WERI-Rb-1 (cell line): ENCODE data around the gene FABP7.

Experiments
- DNase-seq: peaks from one replicate; pipeline ENCODE4 v3.0.0-alpha.2; 2020
- H3K27ac ChIP-seq: fragments of 250-450 bp; sonication (Bioruptor Pico); 2 replicates; pipeline ENCODE4 v1.5.1; 2020; ENCODE audit warnings: mild to moderate bottlenecking, moderate library complexity
- H3K27me3 ChIP-seq: fragments of 250-450 bp; sonication (Bioruptor Pico); 2 replicates; pipeline ENCODE4 v1.5.1; 2021; ENCODE audit warnings: mild to moderate bottlenecking, low read depth, moderate library complexity; ENCODE audit not compliant: insufficient read depth, severe bottlenecking
- H3K36me3 ChIP-seq: fragments of 250-450 bp; sonication (Bioruptor Pico); 2 replicates; pipeline ENCODE4 v1.5.1; 2020; ENCODE audit warnings: mild to moderate bottlenecking, moderate library complexity
- H3K4me3 ChIP-seq: 2 replicates; pipeline ENCODE4 v1.5.1; 2011; ENCODE audit warnings: low read depth, mild to moderate bottlenecking, control low read depth, low read length
- H3K9me3 ChIP-seq: fragments of 250-450 bp; sonication (Bioruptor Pico); 2 replicates; pipeline ENCODE4 v1.5.1; 2021; ENCODE audit warnings: mild to moderate bottlenecking, moderate library complexity; ENCODE audit not compliant: severe bottlenecking
- TF ChIP-seq, protein P1 (sequence below): IDR thresholded peaks from 2 replicates; pipeline ENCODE4 v1.5.1; 2011; ENCODE audit warnings: low read depth, mild to moderate bottlenecking, control low read depth, inconsistent platforms, low read length

The FABP7 gene

DNA sequence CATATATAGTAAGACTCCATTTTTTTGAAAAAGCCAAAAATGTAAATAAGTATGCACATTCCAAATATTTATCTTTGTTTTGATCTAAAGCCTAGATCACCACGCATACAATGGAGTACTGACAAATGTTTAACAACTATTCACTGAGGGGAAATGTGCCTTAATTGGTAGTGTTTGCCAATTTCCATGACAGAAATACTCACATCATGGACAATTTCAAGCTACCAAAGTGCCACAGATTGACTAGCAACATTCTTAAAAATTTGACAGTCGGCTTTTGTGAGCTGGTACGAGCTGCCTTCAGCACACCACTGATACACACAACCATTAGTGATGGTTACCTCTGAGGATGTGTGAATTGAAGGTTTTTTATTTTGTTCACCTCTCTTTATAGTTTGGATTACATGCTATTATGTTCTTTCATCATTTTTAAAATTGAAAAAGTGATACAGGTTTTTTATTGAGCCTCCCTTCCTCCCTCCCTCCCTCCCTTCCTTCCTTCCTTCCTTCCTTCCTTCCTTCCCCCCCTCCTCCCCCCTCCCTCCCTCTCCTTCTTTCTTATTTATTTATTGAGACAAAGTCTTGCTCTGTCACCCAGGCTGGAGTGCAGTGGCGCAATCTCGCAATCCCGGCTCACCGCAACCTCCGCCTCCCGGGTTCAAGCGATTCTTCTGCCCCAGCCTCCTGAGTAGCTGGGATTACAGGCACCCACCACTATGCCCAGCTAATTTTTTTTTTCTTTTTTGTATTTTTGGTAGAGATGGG lies 28.8 kb downstream of the FABP7 start:
- Histone ChIP-seq H3K27ac (no peak overlapping the region), H3K9me3 (no peaks in the 10 kb centered on the region), H3K4me3 (no peak overlapping the region), H3K36me3 (peaks cover 2% of the 10 kb centered on the region; the same call in 1 of the 2 replicates), H3K27me3 (no peaks in the 10 kb centered on the region)
- TF ChIP-seq, protein P1, sequence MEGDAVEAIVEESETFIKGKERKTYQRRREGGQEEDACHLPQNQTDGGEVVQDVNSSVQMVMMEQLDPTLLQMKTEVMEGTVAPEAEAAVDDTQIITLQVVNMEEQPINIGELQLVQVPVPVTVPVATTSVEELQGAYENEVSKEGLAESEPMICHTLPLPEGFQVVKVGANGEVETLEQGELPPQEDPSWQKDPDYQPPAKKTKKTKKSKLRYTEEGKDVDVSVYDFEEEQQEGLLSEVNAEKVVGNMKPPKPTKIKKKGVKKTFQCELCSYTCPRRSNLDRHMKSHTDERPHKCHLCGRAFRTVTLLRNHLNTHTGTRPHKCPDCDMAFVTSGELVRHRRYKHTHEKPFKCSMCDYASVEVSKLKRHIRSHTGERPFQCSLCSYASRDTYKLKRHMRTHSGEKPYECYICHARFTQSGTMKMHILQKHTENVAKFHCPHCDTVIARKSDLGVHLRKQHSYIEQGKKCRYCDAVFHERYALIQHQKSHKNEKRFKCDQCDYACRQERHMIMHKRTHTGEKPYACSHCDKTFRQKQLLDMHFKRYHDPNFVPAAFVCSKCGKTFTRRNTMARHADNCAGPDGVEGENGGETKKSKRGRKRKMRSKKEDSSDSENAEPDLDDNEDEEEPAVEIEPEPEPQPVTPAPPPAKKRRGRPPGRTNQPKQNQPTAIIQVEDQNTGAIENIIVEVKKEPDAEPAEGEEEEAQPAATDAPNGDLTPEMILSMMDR: no peak
- no peak for DNase-seq

DNA sequence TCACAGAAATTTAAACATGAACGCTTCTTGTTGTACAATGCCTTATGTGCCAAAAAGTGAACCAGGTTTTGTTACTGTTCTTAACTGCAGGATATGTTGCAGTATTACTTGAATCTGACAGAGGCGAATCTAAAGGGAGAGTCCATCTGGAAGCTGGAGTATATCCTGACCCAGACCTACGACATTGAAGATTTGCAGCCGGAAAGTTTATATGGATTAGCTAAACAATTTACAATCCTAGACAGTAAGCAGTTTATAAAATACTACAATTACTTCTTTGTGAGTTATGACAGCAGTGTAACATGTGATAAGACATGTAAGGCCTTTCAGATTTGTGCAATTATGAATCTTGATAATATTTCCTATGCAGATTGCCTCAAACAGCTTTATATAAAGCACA lies 29.5 kb downstream of the FABP7 start:
- no peak for DNase-seq
- no peaks in the 10 kb centered on the region for H3K27me3 ChIP-seq
- TF ChIP-seq, protein P1: no peak
- no peak overlapping the region for H3K27ac ChIP-seq
- H3K4me3 ChIP-seq: no peak overlapping the region
- H3K9me3 ChIP-seq: no peaks in the 10 kb centered on the region
- peaks cover 2% of the 10 kb centered on the region; the same call in 1 of the 2 replicates for H3K36me3 ChIP-seq

DNA sequence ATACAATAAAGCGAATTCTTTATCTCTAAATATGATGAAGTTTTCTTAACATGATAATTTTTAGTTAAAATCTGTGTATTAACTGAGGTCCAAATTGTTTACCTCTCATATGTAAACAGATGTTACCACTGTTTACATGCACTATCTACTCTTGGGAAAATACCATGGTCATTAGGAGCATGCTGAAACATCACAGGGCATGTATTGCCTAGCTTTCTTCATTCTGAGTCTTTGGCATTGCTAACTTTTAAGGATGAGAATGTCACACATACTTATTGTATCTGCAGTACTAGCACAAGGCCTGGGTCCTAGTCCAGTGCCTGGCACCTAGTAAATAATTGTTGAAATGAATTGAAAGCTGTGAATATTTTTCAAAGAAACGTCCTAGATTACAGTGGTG lies 30.2 kb downstream of the FABP7 start:
- Histone ChIP-seq H3K4me3 (no peak overlapping the region), H3K27ac (no peak overlapping the region), H3K36me3 (peaks cover 2% of the 10 kb centered on the region; the same call in 1 of the 2 replicates), H3K9me3 (no peaks in the 10 kb centered on the region), H3K27me3 (no peaks in the 10 kb centered on the region)
- DNase-seq: no peak
- TF ChIP-seq, protein P1: no peak

DNA sequence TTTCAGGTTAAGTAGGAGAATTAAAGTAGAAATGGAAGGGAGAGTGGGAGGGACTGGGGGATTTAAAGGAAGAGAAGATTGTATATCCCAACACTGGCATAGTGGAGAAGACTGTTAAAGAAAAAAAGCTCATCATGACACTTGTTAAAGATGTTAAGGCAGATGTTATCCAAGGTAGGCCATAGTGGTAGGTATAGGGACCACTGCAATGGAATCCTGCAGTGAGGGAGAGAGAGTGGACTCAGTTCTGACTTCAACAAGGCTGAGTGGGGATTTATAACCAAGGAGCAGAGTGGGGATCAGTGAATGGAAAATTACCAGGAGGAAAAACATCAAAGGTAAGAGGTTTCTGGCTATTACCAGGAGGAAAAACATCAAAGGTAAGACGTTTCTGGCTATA lies 30.7 kb downstream of the FABP7 start:
- no peak for DNase-seq
- H3K9me3 ChIP-seq: no peaks in the 10 kb centered on the region
- TF ChIP-seq, protein P1: no peak

DNA sequence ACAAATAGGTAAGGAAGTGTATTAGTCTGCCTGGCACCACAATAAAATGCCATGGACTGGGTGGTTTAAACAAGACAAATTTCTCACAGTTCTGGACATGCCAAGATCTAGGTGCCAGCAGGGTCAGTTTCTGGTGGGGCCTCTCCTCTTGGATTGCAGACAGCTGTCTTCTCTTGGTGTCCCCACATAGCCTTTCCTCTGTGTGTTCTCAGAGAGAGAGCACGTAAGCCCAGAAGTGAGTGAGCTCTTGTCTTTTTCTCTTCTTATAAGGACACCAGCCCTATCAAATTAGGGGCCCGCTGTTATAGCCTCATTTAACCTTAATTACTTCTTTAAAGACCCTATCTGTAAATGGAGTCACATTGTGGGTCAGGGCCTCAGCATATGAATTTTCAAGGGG lies 37.8 kb downstream of the FABP7 start:
- Histone ChIP-seq H3K27ac (no peak overlapping the region), H3K27me3 (no peaks in the 10 kb centered on the region), H3K36me3 (no peaks in the 10 kb centered on the region), H3K9me3 (no peaks in the 10 kb centered on the region), H3K4me3 (no peak overlapping the region)
- DNase-seq: no peak
- TF ChIP-seq, protein P1: no peak

More for the DNA sequence above, 30.7 kb downstream of the FABP7 start:
- Histone ChIP-seq H3K27me3 (no peaks in the 10 kb centered on the region), H3K4me3 (no peak overlapping the region), H3K36me3 (peaks cover 2% of the 10 kb centered on the region; the same call in 1 of the 2 replicates), H3K27ac (no peak overlapping the region)

DNA sequence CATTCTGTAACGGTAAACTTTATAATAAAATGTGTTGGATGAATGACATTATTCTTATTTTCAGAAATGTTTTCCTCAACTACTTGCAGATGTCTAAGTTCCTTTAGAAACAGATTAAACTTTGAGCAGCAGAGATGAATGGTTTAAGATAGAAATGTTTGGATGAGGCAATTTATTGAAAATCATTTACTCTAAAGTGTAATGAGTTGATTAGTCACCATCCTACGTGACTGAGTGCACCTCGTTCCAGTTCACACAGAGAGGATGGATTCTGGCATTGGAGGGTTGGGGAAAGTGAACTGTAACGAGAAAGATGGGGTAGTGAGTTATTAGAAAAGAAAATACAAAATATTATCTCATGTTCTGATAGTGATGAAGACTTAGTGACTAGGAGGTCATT lies 38.2 kb downstream of the FABP7 start:
- no peaks in the 10 kb centered on the region for H3K36me3 ChIP-seq
- H3K9me3 ChIP-seq: no peaks in the 10 kb centered on the region
- H3K4me3 ChIP-seq: no peak overlapping the region
- H3K27me3 ChIP-seq: no peaks in the 10 kb centered on the region
- no peak overlapping the region for H3K27ac ChIP-seq
- no peak for DNase-seq
- TF ChIP-seq, protein P1: no peak
